NCI-H1048 (cell line): ENCODE measurements around the gene BRCA1.
"Not testable (repeated sequence)": the region's sequence is repeated elsewhere in the genome, so short reads cannot be mapped to it uniquely, and the experiment has no call there.

Experiments
- DNase-seq: peaks from one replicate; lab custom pipeline; 2025; lab: John Stamatoyannopoulos, UW

The BRCA1 gene

GRCh38 chr17:43134774-43135453 is 9.8 kb upstream of the BRCA1 start:
- DNase-seq, result no peak

- DNase-seq, result not testable (repeated sequence)
Measured at GRCh38 chr17:43133439-43133838, 8.3 kb upstream of the BRCA1 start.

- DNase-seq, result no peak
Measured at GRCh38 chr17:43132117-43132516, 7.0 kb upstream of the BRCA1 start.

- DNase-seq, result no peak
Measured at GRCh38 chr17:43129671-43130010, 4.5 kb upstream of the BRCA1 start.

GRCh38 chr17:43127333-43127876 is 2.2 kb upstream of the BRCA1 start:
- DNase-seq, result not testable (repeated sequence)

GRCh38 chr17:43126911-43127290 is 1.7 kb upstream of the BRCA1 start:
- DNase-seq, result no peak

- no peak for DNase-seq
Measured at GRCh38 chr17:43125967-43126910, 1.1 kb upstream of the BRCA1 start.

GRCh38 chr17:43118679-43119615 is 6.2 kb downstream of the BRCA1 start:
- DNase-seq, result no peak

- no peak for DNase-seq
Measured at GRCh38 chr17:43114151-43114552, 11.0 kb downstream of the BRCA1 start.

- DNase-seq, result no peak
Measured at GRCh38 chr17:43106552-43106951, 18.6 kb downstream of the BRCA1 start.

GRCh38 chr17:43105146-43105545 is 20.0 kb downstream of the BRCA1 start:
- DNase-seq, result no peak

- no peak for DNase-seq
Measured at GRCh38 chr17:43104665-43105064, 20.5 kb downstream of the BRCA1 start.

- not testable (repeated sequence) for DNase-seq
Measured at GRCh38 chr17:43095364-43095763, 29.8 kb downstream of the BRCA1 start.

- no peak for DNase-seq
Measured at GRCh38 chr17:43094129-43094835, 30.9 kb downstream of the BRCA1 start.

- DNase-seq, result no peak
Measured at GRCh38 chr17:43092901-43093300, 32.3 kb downstream of the BRCA1 start.

- no peak for DNase-seq
Measured at GRCh38 chr17:43090022-43090421, 35.1 kb downstream of the BRCA1 start.

- DNase-seq, result no peak
Measured at GRCh38 chr17:43085474-43085873, 39.7 kb downstream of the BRCA1 start.

- DNase-seq, result no peak
Measured at GRCh38 chr17:43079641-43080302, 45.4 kb downstream of the BRCA1 start.

GRCh38 chr17:43074869-43075268 is 50.3 kb downstream of the BRCA1 start:
- DNase-seq, result no peak

- no peak for DNase-seq
Measured at GRCh38 chr17:43070872-43071271, 54.3 kb downstream of the BRCA1 start.

GRCh38 chr17:43070257-43070656 is 54.9 kb downstream of the BRCA1 start:
- no peak for DNase-seq
